Measurements from ENCODE around the gene NPIPA5. TPM values are rescaled to one million over a fixed set of nuclear protein-coding genes. Genes with fewer than 3 reads are reported as not detected.
"Not testable (repeated sequence)": the region's sequence is repeated elsewhere in the genome, so short reads cannot be mapped to it uniquely, and the experiment has no call there.

NPIPA5 gene
- total RNA-seq, 1 donor from 2014 or later, result 12.0 TPM

DNA sequence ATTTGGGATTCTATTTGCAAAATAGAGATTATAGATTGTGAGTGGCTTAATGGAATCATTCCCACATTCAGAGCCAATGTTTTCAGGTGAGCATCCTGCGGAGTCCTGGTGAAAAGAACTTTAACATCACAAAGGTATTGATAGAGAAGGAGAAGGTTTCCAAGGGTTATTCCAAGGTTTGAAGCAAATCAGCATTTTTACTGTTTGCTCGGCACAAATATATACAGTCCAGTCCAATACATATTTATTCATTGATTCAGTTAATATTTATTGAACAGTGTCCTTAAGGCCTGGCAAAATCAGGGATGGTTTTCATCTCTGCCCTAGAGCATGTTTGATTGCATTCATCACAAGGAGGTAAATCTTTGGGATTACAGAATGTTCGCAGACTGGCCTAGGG, 23.9 kb upstream of the NPIPA5 start:
- no peaks in the 10 kb centered on the region for H3K27me3 ChIP-seq
- no peak for DNase-seq
- H3K4me3 ChIP-seq, result no peak overlapping the region
- intact Hi-C loops (cut with DNase I), result no loop called here
- H3K36me3 ChIP-seq, result no peaks in the 10 kb centered on the region
- H3K4me1 ChIP-seq, result no peaks in the 10 kb centered on the region
- TF ChIP-seq, protein P1, sequence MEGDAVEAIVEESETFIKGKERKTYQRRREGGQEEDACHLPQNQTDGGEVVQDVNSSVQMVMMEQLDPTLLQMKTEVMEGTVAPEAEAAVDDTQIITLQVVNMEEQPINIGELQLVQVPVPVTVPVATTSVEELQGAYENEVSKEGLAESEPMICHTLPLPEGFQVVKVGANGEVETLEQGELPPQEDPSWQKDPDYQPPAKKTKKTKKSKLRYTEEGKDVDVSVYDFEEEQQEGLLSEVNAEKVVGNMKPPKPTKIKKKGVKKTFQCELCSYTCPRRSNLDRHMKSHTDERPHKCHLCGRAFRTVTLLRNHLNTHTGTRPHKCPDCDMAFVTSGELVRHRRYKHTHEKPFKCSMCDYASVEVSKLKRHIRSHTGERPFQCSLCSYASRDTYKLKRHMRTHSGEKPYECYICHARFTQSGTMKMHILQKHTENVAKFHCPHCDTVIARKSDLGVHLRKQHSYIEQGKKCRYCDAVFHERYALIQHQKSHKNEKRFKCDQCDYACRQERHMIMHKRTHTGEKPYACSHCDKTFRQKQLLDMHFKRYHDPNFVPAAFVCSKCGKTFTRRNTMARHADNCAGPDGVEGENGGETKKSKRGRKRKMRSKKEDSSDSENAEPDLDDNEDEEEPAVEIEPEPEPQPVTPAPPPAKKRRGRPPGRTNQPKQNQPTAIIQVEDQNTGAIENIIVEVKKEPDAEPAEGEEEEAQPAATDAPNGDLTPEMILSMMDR (IDR thresholded peaks at IDR 0.05), result no peak
- H3K9me3 ChIP-seq, result no peaks in the 10 kb centered on the region
- ATAC-seq, result no peak
- no peak overlapping the region for H3K27ac ChIP-seq

DNA sequence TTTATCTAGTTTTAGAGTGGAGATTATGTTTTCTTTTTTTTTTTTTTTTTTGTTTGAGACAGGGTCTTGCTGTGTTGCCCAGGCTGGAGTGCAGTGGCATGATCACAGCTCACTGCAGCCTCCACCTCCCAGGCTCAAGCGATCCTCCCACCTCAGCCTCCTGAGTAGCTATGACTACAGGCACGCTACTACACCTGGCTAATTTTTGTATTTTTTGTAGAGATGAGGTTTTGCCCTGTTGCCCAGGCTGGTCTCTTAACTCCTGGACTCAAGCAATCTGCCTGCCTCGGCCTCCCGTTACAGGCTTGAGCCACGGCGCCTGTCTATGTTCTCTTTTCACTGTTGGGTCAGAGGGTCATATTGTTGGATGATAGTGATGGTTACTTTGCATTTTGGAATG, 22.2 kb upstream of the NPIPA5 start:
- intact Hi-C loops (cut with DNase I); H3K4me1 ChIP-seq; DNase-seq; ATAC-seq; H3K27ac ChIP-seq; H3K27me3 ChIP-seq; H3K9me3 ChIP-seq; H3K4me3 ChIP-seq; H3K36me3 ChIP-seq: not testable (repeated sequence)

DNA sequence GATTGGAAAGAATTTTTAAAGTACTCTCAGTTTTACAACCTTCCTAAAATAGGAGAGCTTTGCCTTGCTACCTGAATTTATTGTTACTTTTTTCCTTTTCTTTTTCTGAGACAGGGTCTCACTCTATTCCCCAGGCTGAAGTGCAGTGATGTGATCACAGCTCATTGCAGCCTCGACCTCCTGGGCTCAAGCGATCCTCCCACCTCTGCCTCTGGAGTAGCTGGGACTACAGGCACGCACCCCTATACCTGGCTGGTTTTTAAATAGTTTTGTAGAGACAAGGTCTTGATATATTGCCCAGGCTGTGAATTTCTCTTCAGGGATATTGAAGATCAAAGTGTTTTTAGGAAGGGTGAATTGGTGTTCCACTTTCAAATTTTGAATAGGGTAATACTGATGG, 21.2 kb upstream of the NPIPA5 start:
- no peak for DNase-seq
- Histone ChIP-seq H3K4me1 (no peaks in the 10 kb centered on the region), H3K36me3 (no peaks in the 10 kb centered on the region), H3K27ac (no peak overlapping the region), H3K4me3 (no peak overlapping the region), H3K9me3 (no peaks in the 10 kb centered on the region), H3K27me3 (no peaks in the 10 kb centered on the region)
- TF ChIP-seq, protein P1 (IDR thresholded peaks at IDR 0.05), result no peak
- no peak for ATAC-seq
- intact Hi-C loops (cut with DNase I), result no loop called here

- TF ChIP-seq, protein P1 (IDR thresholded peaks at IDR 0.05), result no peak
- H3K4me3 ChIP-seq, result no peak overlapping the region
- H3K4me1 ChIP-seq, result no peaks in the 10 kb centered on the region
- no peaks in the 10 kb centered on the region for H3K9me3 ChIP-seq
- ATAC-seq (no peak), DNase-seq (no peak)
- no peaks in the 10 kb centered on the region for H3K36me3 ChIP-seq
- H3K27ac ChIP-seq, result no peak overlapping the region
- no peaks in the 10 kb centered on the region for H3K27me3 ChIP-seq
- intact Hi-C loops (cut with DNase I), result no loop called here
These were observed 20.7 kb upstream of the NPIPA5 start for GRCh38 chr16:15398618-15399316.

- H3K4me3 ChIP-seq, result no peak overlapping the region
- no peaks in the 10 kb centered on the region for H3K27me3 ChIP-seq
- DNase-seq, result no peak
- no peaks in the 10 kb centered on the region for H3K4me1 ChIP-seq
- TF ChIP-seq, protein P1 (IDR thresholded peaks at IDR 0.05), result no peak
- intact Hi-C loops (cut with DNase I), result no loop called here
- no peak overlapping the region for H3K27ac ChIP-seq
- H3K9me3 ChIP-seq, result no peaks in the 10 kb centered on the region
- H3K36me3 ChIP-seq, result no peaks in the 10 kb centered on the region
- ATAC-seq, result no peak
These were observed 19.0 kb upstream of the NPIPA5 start for GRCh38 chr16:15396948-15397594.

- H3K36me3 ChIP-seq; ATAC-seq; H3K9me3 ChIP-seq; intact Hi-C loops (cut with DNase I); H3K27ac ChIP-seq; H3K27me3 ChIP-seq; H3K4me1 ChIP-seq; DNase-seq: not testable (repeated sequence)
- peak overlapping the region; percentile 53 for H3K4me3 ChIP-seq
These were observed 18.4 kb upstream of the NPIPA5 start for GRCh38 chr16:15396509-15396829.

- ATAC-seq, result peak; percentile 86
- H3K27ac ChIP-seq; H3K9me3 ChIP-seq; intact Hi-C loops (cut with DNase I); H3K27me3 ChIP-seq; H3K36me3 ChIP-seq; H3K4me1 ChIP-seq: not testable (repeated sequence)
- DNase-seq, result peak; percentile 72
- H3K4me3 ChIP-seq, result peak within 1 kb of the TSS; percentile 53
These were observed 17.8 kb upstream of the NPIPA5 start, which contains the start of gene MPV17L for GRCh38 chr16:15395631-15396508. Gene MPV17L (plus strand): TSS chr16:15395754. CDS start chr16:15395898, 144 bp downstream.

- not testable (repeated sequence) for ATAC-seq, H3K27me3 ChIP-seq, DNase-seq
These were observed 14.9 kb upstream of the NPIPA5 start for GRCh38 chr16:15393025-15393424.

GRCh38 chr16:15389916-15390315, 11.8 kb upstream of the NPIPA5 start:
- H3K4me1 ChIP-seq; H3K27ac ChIP-seq; intact Hi-C loops (cut with DNase I); H3K9me3 ChIP-seq; H3K4me3 ChIP-seq; H3K36me3 ChIP-seq; DNase-seq; H3K27me3 ChIP-seq; ATAC-seq: not testable (repeated sequence)

More at GRCh38 chr16:15393025-15393424, 14.9 kb upstream of the NPIPA5 start:
- H3K9me3 ChIP-seq; H3K27ac ChIP-seq; intact Hi-C loops (cut with DNase I); H3K4me1 ChIP-seq; H3K36me3 ChIP-seq; H3K4me3 ChIP-seq: not testable (repeated sequence)

Measured in upper lobe of right lung (tissue), 1 donor.